Nephron progenitor cell (in vitro differentiated cells): ENCODE results near the gene RAD51B.

Experiments used
- DNase-seq: peaks from one replicate; pipeline ENCODE4 v3.0.0; 2021
- H3K27ac Mint-ChIP-seq: 2 replicates; pipeline ENCODE4 v1.8.0; 2021; ENCODE audit warnings: mild to moderate bottlenecking, moderate library complexity, mixed read lengths
- H3K27me3 Mint-ChIP-seq: 2 replicates; pipeline ENCODE4 v1.8.0; 2021; ENCODE audit warnings: mild to moderate bottlenecking, low read depth, mixed read lengths; ENCODE audit not compliant: poor library complexity
- H3K36me3 Mint-ChIP-seq: 2 replicates; pipeline ENCODE4 v1.8.0; 2021; ENCODE audit warnings: low read depth, mixed read lengths
- H3K4me1 Mint-ChIP-seq: 2 replicates; pipeline ENCODE4 v1.8.0; 2021; ENCODE audit warnings: mixed read lengths
- H3K4me3 Mint-ChIP-seq: 2 replicates; pipeline ENCODE4 v1.8.0; 2021; ENCODE audit warnings: mild to moderate bottlenecking, moderate library complexity, mixed read lengths
- H3K9me3 Mint-ChIP-seq: 2 replicates; pipeline ENCODE4 v1.8.0; 2021; ENCODE audit warnings: mild to moderate bottlenecking, moderate library complexity, mixed read lengths
- TF ChIP-seq, protein P1 (sequence below): fragments of 200-600 bp; sonication (generic); IDR thresholded peaks from 2 replicates; pipeline ENCODE4 v1.5.0; 2021; ENCODE audit warnings: antibody characterized with exemption

The RAD51B gene

GRCh38 chr14:68441542-68441941 is 622.0 kb downstream of the RAD51B start:
- H3K4me3 Mint-ChIP-seq = no peak overlapping the region
- H3K27ac Mint-ChIP-seq = no peak overlapping the region
- TF ChIP-seq, protein P1, sequence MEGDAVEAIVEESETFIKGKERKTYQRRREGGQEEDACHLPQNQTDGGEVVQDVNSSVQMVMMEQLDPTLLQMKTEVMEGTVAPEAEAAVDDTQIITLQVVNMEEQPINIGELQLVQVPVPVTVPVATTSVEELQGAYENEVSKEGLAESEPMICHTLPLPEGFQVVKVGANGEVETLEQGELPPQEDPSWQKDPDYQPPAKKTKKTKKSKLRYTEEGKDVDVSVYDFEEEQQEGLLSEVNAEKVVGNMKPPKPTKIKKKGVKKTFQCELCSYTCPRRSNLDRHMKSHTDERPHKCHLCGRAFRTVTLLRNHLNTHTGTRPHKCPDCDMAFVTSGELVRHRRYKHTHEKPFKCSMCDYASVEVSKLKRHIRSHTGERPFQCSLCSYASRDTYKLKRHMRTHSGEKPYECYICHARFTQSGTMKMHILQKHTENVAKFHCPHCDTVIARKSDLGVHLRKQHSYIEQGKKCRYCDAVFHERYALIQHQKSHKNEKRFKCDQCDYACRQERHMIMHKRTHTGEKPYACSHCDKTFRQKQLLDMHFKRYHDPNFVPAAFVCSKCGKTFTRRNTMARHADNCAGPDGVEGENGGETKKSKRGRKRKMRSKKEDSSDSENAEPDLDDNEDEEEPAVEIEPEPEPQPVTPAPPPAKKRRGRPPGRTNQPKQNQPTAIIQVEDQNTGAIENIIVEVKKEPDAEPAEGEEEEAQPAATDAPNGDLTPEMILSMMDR = no peak
- H3K9me3 Mint-ChIP-seq = peaks cover 3% of the 10 kb centered on the region
- DNase-seq = no peak
- no peaks in the 10 kb centered on the region for H3K27me3 Mint-ChIP-seq
- peaks cover 3% of the 10 kb centered on the region for H3K36me3 Mint-ChIP-seq
- H3K4me1 Mint-ChIP-seq = peaks cover 12% of the 10 kb centered on the region

DNA sequence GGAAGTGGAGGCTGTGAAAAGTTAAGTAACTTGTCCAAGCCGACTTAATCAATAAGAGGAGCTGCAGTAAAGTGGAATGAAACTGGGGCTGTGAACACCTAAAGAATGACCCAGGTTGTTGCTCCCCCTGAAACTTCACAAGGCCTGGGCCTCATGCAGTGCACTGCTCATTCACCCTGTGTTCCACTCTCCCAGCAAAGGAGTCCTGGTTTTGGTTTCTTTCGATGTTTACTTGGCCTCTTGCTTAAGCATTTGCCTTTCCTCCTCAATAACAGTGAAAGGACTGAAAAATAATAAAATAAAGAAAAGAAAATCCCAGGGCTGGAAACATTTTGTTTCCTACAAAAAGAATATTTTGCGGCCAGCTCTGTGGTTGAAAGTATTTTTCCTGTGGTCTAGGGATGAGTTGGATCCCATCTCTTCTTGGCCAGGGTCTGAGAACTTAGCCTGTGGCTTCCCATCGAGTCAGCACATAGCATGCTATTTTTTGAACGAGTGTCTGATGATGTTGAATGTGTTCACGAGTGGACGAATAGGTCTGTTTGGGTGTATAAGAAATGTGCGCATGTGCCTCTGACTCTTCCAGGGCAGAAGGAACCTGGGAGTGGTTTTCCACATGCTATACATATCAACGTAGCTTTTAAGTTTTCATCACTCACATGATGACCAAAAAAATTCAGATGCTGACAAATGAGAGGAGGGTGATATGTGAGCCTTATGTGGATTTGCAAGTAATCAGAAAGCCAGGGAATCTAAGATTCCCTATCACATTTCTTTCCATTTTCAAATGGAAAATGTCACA is 623.5 kb downstream of the RAD51B start:
- H3K27ac Mint-ChIP-seq = no peak overlapping the region
- no peaks in the 10 kb centered on the region for H3K36me3 Mint-ChIP-seq
- H3K4me1 Mint-ChIP-seq = peaks cover 11% of the 10 kb centered on the region
- no peaks in the 10 kb centered on the region for H3K27me3 Mint-ChIP-seq
- no peak overlapping the region for H3K4me3 Mint-ChIP-seq
- TF ChIP-seq, protein P1 = no peak
- DNase-seq = no peak
- H3K9me3 Mint-ChIP-seq = no peaks in the 10 kb centered on the region

DNA sequence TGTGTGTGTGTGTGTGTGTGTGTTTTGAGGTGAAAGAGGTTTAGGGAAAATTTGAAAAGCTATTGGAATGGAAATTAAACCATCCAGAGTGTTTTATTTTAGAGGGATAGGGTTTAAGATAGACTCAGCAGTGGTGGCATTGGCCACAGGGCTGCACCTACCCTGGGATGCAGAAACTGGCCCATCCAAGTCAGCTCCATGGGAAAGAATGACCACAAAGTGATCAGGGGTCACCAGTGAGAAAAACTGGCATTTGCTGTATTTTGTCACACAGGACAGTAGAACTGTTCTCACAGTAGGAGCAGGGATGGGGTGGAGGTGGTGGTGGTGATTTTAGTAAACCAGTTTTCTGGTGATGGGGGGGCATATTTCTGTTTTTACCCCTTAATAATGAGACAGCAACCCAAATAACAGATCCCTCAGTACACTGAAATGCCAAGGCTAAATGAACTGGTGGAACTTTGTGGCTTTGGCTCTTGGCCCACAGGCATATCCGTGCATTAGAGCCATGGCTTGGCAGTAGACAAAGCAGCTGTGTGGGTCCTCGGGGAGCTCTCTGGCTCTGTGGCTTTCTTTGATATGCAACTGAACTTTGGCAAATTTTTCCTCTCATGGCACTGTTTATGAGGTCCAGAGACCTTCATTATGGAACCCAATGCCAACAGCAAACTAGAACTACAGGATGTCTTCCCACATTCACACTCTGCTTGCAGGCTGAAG is 625.0 kb downstream of the RAD51B start:
- no peaks in the 10 kb centered on the region for H3K27me3 Mint-ChIP-seq
- H3K4me3 Mint-ChIP-seq = no peak overlapping the region
- no peak for DNase-seq
- H3K9me3 Mint-ChIP-seq = no peaks in the 10 kb centered on the region
- H3K4me1 Mint-ChIP-seq = peaks cover 21% of the 10 kb centered on the region
- no peaks in the 10 kb centered on the region for H3K36me3 Mint-ChIP-seq
- TF ChIP-seq, protein P1 = no peak
- H3K27ac Mint-ChIP-seq = no peak overlapping the region

GRCh38 chr14:68446243-68447040 is 626.9 kb downstream of the RAD51B start:
- DNase-seq = no peak
- H3K36me3 Mint-ChIP-seq = no peaks in the 10 kb centered on the region
- H3K4me3 Mint-ChIP-seq = no peak overlapping the region
- no peaks in the 10 kb centered on the region for H3K9me3 Mint-ChIP-seq
- no peak overlapping the region for H3K27ac Mint-ChIP-seq
- H3K4me1 Mint-ChIP-seq = peaks cover 37% of the 10 kb centered on the region
- no peaks in the 10 kb centered on the region for H3K27me3 Mint-ChIP-seq
- TF ChIP-seq, protein P1 = no peak

- H3K4me3 Mint-ChIP-seq = no peak overlapping the region
- TF ChIP-seq, protein P1 = no peak
- no peak for DNase-seq
- no peaks in the 10 kb centered on the region for H3K36me3 Mint-ChIP-seq
- no peak overlapping the region for H3K27ac Mint-ChIP-seq
- no peaks in the 10 kb centered on the region for H3K27me3 Mint-ChIP-seq
- H3K4me1 Mint-ChIP-seq = peaks cover 43% of the 10 kb centered on the region
- H3K9me3 Mint-ChIP-seq = no peaks in the 10 kb centered on the region
Measured at GRCh38 chr14:68447581-68448251, 628.1 kb downstream of the RAD51B start.
